Medulla oblongata (tissue), 1 donor: ENCODE measurements around the gene ERICH3.
A peak's percentile ranks its signal among the peaks of the same experiment; 100 is the strongest.
"Not testable (repeated sequence)": the region's sequence is repeated elsewhere in the genome, so short reads cannot be mapped to it uniquely, and the experiment has no call there.

Experiments
- DNase-seq: peaks from one replicate; pipeline ENCODE4 v3.0.0-alpha.2; 2015; ENCODE audit errors: extremely low spot score

ERICH3 gene

DNA sequence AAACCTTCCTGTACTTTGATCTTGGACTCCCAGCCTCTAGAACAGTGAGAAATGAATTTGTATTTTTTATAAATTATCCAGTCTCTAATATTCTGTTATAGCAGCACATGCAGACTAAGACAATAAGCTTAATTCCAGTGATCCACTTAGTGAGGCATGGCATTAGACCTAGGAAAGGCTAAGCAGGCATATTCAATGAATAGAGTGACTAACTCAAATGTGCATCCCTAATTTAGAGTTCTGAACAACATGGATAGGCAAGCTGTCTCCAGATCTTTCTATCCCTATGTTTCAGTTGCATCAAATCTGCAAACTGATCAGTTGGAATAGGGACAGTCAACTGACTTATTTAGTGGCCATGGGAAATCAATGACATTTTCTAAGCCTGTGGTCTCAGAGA lies 4.3 kb upstream of the ERICH3 start:
- DNase-seq, result no peak

DNA sequence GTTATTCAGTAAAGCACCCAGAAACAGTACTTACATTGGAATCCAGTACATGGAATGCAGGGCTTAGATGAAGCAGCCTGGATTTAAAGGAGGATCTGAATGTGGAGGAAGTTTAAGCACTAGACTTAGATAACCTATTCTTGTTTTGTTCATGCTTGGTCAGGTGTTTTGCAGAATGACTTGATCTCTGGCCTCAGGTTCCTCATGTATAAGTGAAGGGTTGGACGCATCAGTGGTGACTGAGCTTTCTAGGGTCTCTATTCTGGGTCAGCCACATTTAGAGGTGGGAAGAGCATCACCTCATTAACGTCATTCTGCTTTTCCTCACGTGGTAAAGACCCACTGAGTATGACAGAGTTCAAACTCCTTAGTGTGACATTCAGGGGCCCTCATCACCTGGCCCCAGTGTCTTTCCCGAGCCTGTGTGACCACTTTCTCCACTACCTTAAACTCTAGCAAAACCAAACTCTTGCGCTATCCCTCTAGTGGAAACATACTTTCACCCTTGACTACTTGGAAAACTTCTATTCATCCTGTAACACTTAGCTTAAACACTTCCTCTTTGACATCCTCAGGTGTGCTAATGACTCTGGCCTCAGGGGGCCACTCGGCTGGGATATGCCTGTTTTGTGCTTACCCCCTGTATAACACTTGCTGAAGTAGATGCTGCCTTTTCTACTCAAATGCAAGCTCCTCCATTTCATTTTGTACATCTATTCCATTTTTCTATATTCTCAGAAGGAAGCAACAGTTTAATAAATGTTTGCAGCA lies 871 bp upstream of the ERICH3 start:
- DNase-seq, result no peak

DNA sequence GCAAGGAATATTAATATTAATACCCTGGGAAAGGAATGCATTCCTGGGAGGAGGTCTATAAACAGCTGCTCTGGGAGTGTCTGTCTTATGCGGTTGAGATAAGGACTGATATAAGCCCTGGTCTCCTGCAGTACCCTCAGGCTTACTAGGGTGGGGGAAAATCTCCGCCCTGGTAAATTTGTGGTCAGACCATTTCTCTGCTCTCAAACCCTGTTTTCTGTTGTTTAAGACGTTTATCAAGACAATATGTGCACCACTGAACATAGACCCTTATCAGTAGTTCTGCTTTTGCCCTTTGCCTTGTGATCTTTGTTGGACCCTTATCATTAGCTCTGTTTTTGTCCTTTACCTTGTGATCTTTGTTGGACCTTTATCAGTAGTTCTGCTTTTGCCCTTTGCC lies 2.7 kb downstream of the ERICH3 start:
- not testable (repeated sequence) for DNase-seq

DNA sequence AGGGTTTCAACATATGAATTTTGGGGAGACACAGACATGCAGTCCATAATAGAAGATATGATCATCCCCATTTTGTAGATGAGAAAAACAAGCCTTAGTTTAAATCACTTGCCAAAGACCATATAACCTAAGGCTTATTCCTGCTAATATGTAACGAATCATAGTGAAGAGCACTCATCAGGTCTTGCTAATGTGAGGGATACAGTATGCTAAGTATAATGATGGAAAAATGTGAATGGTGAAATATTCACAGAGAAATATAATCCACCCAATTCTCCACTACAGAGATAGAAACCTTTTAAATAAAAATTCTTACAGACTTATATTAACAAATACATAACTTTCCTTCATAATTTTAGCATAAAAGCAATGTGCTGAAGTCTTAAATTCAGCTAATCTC lies 18.9 kb downstream of the ERICH3 start:
- DNase-seq, result no peak

DNA sequence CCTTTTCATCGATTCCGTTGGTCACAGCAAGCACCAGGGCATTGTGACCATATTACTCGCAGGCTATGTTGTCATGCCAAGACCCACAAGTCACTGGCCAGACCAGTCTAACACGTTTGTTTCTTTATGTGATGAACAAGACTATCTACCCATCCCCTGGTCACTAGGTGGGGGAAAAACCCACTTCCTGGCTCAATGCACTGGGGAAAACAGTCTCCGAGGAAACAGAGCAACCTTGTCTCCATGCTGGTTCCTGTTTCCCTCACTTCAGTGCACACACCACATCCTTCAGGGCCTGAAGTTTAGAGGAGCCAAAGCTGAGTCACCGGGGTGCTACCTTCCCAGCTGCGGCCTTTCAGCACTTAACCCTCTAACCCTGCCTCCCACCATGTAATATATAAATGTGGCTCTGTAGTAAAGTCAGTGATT lies 20.9 kb downstream of the ERICH3 start:
- no peak for DNase-seq

DNA sequence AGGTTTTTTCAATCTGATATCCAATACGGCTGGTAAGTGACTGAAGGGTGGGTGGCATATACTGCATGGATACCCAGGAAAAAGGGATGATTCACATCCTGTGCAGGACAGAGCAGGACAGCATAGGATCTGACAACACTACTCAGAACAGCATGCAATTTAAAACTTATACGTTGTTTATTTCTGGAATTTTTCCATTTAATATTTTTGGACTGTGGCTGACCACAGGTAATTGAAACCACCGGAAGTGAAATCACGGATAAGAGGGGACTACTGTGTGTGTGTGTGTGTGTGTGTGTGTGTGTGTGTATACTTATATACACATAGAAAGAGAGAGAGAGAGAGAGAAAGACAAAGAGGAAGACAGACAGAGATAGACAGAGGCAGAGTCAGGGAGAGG lies 23.0 kb downstream of the ERICH3 start:
- no peak for DNase-seq

DNA sequence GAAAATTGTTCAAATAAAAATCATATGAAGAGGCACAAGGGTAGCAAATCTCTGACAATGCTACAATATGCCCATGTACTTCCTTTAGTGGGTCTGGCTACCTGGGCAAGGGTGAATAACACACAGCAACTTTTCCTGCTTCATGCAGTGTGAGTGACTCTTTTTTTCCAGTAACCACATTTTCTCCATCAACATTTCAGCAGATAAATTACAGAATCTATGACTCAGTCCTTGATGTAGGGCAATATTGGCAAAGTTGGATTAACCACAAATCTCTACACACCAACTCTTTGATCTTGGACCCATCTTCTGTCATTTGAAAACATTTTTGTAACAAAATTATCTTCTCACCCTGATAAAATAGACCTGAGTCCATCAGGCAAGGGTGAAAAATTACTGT lies 31.7 kb downstream of the ERICH3 start:
- DNase-seq, result no peak

DNA sequence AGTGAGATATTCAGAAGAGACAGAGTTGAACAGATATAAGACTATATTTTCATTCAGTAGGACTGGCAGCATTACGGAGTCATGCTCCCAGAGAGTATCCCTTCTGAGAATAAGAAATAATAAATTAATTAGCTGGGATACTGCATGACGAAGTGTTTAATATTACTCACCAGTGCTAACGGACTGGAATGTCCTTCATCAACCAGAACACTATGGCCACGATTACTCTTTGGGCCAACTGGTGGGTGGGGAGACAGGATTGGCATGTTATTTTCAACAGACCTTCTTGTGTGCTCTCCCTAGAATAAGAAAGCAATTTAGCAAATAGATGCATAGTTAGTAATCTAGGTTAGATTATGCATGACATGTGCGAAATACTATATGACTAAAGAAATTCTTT lies 32.4 kb downstream of the ERICH3 start:
- no peak for DNase-seq

DNA sequence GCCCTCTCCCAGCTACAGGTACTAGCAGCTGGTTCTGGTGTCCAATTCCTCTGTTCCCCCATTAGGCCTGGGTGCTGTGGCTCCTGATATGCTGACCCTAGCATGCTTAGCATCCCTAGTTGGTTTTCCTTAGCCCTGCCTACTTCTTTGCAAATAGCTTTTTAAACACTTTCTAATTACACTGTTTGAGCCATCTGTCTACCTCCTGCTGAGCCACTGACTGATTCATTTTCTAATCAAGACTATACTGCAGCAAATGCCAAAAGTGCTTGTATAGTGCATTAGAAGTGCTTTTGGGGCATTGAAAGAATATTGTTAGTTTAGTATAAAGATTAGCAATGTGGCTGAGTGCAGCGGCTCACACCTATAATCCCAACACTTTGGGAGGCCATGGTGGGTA lies 36.3 kb downstream of the ERICH3 start:
- DNase-seq, result no peak

DNA sequence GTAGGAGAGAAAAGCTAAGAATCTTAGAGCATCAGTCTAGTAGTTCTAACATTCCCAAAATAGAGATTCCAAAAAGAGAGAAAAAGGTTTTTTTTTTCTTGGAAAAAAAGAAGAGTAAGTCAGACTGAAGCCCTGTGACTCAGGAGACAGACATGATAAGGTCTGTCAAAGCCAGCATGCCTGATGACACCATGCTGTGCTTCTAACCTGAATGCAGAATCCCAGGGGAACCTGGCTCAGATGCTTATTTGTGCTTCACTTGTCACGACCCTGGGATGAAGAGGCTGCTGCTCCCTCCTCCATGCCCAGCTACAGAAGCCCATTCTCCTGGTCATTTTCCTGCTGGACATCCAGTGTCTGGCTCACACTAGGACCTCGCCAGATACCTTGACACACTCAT lies 44.3 kb downstream of the ERICH3 start:
- DNase-seq, result no peak

DNA sequence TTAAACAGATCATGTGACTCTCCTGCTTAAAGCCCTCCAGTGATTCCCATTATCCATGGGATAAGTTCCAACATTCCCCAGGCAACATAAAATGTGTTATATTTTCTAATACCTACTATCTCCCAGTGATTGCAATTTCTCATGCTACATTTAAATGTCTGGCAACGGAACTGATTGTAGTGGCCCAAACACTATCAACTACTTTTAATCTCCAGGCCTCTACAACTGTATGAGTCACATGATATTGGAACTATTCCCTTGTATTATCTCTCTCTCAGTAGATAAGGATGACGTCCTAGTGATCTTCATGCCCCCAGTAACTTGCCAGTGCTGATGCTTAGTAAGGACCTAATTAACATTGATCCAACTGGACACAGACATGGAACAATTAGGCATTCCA lies 49.9 kb downstream of the ERICH3 start:
- DNase-seq, result no peak

DNA sequence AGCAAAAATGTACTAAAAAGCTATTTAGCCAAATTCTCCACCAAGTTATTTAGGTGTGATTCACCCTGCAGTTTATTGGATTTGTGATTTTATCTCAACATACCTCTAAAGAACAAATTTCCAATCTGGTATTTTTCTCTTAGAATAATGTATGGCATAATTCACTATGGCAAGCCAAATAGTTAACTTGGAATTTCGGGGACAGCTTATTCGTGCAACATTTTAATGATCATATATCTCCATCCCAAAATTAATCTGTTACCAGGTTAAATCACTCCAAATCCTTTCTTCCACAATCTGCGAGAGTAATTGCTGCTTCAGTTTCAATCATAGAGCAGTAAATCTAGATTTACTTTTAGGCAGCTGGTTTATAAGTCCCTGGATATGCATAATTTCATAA lies 53.4 kb downstream of the ERICH3 start:
- no peak for DNase-seq

DNA sequence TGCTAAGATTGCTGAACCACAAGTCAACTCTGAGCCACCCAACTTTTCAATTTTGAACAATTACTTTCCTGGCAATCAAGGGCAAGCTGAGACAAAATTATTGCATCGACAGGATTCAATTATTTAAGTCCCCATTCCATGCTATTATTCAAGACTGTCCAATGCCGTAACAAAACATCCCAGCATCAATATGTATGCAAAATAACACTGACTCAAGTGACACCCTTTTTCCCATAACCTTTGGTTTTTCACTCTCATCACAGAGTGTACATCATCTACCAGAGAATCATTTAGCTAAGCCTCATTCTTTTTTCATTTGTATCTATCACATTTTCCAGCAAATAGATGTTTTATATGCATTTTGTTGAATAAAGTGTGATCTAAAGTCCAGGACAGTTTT lies 54.6 kb downstream of the ERICH3 start:
- no peak for DNase-seq

DNA sequence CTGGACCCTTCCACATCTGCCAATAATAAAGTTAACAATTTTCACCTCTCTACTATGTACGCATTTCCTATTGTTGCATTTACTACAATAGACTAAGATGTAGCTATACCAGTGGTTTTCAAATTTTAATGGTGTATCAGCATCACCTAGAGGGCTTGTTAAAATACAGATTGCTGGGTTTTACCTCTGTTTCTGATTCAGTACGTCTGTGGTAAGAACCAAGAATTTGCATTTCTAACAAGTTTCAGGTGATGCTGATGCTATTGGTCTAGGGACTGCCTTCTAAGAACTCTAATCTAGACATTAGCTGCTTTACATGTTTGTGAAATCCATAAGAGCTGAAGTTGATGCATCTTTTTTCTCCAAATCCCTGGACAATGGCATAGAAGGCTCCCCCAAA lies 59.7 kb downstream of the ERICH3 start:
- no peak for DNase-seq

DNA sequence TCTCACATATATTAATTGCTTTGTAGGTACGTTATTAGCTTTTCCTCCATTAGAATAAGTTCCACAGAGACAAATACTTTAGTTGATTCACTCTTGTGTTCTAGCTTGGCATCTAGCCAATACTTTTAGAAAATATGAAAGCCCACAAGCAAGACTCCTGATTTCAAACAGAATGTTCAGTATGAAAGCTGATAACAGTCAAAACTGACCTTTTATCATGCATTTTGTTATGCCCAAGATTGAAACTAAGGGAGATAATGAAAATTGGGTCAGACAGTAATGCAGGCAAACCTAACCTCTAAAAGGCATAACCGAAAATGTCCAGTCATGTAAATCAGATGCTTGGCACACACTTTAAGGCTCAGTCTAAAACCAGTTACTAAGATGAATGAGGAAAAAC lies 61.7 kb downstream of the ERICH3 start:
- DNase-seq, result no peak

DNA sequence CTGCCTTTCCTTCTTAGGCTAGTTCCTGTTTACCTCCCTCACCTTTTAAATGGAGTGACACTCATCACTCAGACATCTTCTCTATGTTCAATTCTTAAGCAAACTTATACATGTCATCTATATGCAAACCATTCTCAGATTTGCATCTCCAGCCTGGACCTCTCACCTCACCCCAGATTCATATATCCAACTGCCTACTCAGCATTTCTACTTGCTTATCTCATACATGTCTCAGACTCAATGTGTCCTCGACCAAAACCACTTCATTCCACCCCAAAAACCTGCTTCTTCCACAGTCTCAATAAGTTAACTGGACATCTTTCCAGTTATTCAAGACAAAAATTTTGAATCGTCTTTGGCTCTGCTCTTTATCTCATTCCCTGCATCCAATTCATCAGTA lies 62.6 kb downstream of the ERICH3 start:
- no peak for DNase-seq

DNA sequence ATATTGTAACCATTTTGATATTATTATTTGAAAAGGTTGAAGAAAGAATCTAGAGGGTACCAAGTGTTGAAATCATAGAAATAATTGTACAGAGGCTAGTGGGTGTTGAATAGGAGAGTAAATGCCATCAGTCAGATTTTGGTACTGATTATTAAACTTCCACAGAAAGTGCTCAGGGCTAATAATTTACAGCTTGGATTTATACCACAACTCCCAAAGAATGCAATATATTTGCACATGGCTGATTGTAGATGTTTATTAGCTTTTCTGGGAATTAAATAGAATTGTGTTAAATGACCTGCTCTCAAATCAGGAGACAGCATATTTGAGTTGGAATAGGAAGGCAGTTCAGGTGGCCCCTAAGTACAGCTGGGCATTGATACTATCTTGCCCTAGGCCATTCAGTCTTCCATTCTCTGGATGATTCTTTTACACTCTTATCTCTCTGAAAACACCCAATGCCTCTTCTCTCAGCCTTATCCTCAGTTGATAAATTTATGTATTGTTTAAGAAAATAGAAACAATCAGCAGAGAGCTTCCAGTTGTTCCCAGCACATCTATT lies 63.7 kb downstream of the ERICH3 start:
- no peak for DNase-seq

DNA sequence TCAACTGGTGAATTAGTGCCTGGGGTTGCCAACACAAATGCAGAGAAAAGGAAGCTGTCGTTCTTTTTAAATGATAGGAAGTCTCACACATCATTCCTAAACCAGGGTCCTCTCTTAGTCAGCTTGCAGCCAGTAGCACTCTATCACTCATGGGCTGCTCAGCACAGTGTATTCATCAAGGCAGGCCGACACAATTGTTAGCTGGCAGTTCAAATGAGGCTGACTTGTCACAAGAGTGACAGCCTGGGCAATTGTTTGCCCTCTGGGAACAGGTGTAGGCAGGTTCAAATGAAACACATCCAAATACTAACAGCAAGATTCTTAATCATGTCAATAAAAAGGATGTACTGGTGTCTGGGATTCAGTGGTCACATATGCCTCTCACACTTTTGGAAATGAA lies 76.9 kb downstream of the ERICH3 start:
- DNase-seq, result no peak

DNA sequence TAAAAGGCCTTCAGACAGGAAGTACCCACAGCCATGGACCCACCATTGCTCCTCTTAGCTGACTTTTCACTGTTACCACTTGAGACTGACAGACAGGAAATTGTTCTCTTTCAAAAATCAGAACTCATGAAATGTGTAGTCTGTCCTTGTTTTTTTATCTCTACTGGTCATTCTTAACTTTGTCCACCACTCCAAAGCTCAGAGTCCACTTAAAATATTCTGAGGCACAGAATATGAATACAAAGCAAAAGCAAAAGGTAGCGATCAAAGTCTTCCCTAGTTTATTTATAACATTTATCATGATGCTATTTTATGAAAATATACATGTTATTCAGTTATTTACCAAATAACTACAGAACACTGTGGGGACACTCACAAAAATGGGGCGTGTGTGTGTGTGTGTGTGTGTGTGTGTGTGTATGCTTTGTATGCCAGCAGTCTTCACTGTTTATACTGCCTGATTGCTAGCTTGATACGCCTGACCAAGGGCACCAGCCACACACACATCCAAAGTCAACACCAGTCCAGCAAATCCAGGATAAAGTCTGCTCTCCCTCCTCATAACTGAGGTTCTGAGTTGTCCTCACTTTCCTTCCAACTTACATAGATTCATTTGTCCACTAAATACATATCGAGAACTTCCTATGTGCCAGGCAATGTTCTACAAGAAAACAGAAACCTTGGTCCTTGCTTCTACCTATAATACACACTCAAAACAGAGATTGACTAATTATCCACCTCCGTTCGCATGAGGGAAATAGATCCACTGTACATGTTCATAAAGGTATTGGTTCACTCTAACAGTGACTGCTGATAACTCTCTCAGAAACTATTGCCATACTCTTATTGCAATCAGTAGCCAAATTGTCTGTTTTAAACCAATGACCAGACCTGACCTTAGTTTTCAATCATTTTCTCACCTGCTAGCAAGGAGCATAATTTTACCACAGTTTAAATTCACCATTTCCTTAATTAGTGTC lies 79.4 kb downstream of the ERICH3 start:
- no peak for DNase-seq

DNA sequence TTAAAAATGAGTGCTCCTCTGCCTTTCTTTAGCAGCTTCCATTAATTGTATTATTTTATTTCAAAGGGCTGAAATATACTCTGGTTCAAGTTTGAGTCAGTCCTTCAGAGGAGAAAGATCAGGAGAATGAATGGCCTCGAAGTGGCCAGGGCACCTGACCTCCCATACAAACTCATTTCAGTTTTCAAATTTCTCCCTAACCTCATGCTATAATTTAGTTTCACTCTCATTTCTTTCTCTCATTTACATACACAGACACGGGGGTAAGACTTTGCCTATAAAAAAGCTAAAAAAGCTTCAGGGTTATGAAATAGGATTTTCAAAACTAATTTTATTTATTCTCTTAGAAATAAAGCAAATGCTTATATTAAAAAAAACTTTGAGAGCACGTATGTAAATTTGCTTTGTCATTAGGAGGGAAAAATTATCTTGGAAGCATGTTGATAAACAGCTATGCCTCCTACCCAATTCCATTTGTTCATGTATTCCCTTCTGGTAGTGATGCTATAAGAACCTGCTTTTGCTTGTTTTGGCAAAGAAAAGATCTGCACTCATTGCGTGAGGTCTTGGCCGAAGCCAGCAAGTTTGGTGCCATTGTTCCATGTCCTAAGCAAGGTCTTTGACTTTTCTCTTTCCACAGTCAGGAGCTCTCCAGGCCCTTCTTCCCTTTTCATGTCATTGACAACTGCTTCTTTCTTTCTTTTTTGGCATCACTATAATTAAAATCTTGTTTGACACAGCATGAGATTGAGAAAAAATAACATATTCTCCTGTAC lies 80.8 kb downstream of the ERICH3 start:
- DNase-seq, result peak; percentile 54

DNA sequence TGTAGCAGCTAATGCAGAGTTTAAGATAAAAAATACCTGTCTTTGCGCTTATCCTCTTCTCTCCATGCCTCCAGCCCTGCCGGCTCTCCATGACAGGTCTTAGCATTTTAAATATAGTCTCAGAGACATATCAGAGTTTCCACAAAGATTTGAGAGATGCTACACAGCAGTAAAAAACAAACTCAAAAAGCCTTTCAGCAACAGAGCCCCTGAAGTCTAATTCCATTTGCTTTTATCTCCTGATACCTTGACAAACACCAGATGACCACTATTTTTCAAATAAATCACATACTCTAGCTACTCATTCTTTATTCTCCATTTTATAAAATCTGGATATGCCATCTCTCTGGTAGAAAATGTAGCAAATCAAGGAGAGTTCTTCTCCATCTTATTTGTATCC lies 81.6 kb downstream of the ERICH3 start:
- DNase-seq, result no peak

DNA sequence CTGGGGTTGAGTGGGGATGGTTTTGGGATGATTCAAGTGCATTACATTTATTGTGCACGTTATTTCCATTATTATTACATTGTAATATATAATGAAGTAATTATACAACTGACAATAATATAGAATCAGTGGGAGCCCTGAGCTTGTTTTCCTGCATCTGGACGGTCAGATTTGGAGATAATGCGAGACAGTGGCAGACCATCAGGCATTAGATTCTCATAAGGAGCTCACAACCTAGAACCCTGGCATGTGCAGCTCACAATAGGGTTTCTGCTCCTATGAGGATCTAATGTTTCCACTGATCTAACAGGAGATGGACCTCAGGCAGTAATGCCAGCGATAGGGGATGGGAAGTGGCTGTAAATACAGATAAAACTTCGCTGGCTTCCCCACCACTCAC lies 83.3 kb downstream of the ERICH3 start:
- no peak for DNase-seq
